GM23338 (cell line): Measurements from ENCODE around the gene NBAS.

ENCODE experiments used
- CTCF ChIP-seq, 2 experiments: fragments of 200-600 bp in 1 of 2; sonication (generic) in 1 of 2; conservative IDR thresholded peaks; 2 replicates each; pipeline versions ENCODE4 v1.5.1 to v1.6.1; 2016 to 2017; ENCODE audit warnings: antibody characterized with exemption in 2 of 2, low read depth in 2 of 2, mild to moderate bottlenecking in 2 of 2, moderate library complexity in 1 of 2
- EZH2 ChIP-seq: fragments of 200-600 bp; sonication (generic); IDR thresholded peaks from one replicate; pipeline ENCODE4 v1.8.0; 2017; ENCODE audit warnings: antibody characterized with exemption, mild to moderate bottlenecking, low read depth; ENCODE audit not compliant: unreplicated experiment
- POLR2AphosphoS5 ChIP-seq: IDR thresholded peaks from 2 replicates; pipeline ENCODE4 v1.6.1; 2016; ENCODE audit warnings: antibody characterized with exemption, low read depth
- REST ChIP-seq: IDR thresholded peaks from one replicate; pipeline ENCODE4 v1.6.1; 2018; ENCODE audit warnings: antibody characterized with exemption; ENCODE audit not compliant: unreplicated experiment
- ZNF114 ChIP-seq: fragments of 250-450 bp; sonication (Bioruptor Pico); IDR thresholded peaks from 2 replicates; pipeline ENCODE4 v1.5.0; 2020; ENCODE audit warnings: mild to moderate bottlenecking, moderate library complexity

- TF ChIP-seq CTCF (conservative IDR thresholded peaks at IDR 0.05; ENCODE audit: low read depth in 2 of 2) (no peak), REST (no peak), ZNF114 (no peak), EZH2 (no peak), POLR2AphosphoS5 (no peak)
Measured at GRCh38 chr2:15410884-15411283, 150.2 kb downstream of the NBAS start.
